DND-41 (cell line): ENCODE data around the gene ZNF184.

Experiments used
- EZH2 ChIP-seq: IDR thresholded peaks from 3 replicates; pipeline ENCODE4 v1.6.1; 2012; ENCODE audit warnings: borderline replicate concordance, low read depth, mild to moderate bottlenecking, moderate library complexity, low read length, inconsistent platforms; ENCODE audit not compliant: severe bottlenecking
- TF ChIP-seq, protein P1 (sequence below): IDR thresholded peaks from 2 replicates; pipeline ENCODE4 v1.5.1; 2012; ENCODE audit warnings: borderline replicate concordance, low read length, moderate library complexity, mild to moderate bottlenecking; ENCODE audit not compliant: poor library complexity, severe bottlenecking; ENCODE audit errors: extremely low read depth

GRCh38 chr6:27441001-27441400 lies 31.9 kb downstream of the ZNF184 start:
- TF ChIP-seq, protein P1, sequence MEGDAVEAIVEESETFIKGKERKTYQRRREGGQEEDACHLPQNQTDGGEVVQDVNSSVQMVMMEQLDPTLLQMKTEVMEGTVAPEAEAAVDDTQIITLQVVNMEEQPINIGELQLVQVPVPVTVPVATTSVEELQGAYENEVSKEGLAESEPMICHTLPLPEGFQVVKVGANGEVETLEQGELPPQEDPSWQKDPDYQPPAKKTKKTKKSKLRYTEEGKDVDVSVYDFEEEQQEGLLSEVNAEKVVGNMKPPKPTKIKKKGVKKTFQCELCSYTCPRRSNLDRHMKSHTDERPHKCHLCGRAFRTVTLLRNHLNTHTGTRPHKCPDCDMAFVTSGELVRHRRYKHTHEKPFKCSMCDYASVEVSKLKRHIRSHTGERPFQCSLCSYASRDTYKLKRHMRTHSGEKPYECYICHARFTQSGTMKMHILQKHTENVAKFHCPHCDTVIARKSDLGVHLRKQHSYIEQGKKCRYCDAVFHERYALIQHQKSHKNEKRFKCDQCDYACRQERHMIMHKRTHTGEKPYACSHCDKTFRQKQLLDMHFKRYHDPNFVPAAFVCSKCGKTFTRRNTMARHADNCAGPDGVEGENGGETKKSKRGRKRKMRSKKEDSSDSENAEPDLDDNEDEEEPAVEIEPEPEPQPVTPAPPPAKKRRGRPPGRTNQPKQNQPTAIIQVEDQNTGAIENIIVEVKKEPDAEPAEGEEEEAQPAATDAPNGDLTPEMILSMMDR = no peak
- TF ChIP-seq EZH2 = no peak
